Measurements from ENCODE around the gene FPR2. TPM values are rescaled to one million over a fixed set of nuclear protein-coding genes. Genes with fewer than 3 reads are reported as not detected.
"Not testable (repeated sequence)": the region's sequence is repeated elsewhere in the genome, so short reads cannot be mapped to it uniquely, and the experiment has no call there.

FPR2 gene
- total RNA-seq, 2 donors from 2014 or later = 0.97 TPM; not detected in 1

DNA sequence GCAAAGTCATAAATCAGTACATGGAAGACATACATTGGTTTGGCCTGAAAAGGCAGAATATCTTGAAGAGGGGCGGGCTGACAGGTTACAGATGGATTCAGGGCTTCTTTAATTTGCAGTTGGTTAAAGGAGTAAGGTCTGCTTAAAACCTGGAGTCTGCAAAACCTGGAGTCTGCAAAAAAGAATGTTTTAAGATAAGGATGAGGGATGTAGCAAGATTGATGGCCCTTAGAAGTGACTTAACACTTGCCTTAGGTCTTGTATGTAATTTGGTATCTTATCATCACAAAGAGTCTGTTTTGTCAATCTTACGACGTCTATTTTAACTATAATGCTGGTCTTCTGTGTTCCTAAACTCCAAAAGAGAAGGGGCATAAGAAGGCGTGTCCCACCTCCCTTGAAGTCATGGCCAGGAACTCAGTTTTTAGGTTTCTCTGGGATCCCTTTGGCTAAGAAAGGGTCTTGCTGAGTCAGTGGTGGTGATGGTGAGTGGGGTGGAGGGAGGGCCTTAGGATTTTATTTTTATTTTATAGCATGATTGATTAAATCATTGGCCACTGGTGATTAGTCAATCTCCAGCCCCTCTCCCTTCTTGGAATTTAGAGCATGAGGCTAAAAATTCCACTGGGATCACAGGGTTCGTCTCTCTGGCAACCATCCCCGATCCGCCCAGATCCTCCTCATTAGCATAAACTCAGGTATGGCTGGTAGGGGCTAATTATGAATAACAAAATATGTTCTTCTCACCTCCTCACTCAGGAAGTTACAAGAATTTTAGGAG, 27.0 kb upstream of the FPR2 start:
- Histone ChIP-seq H3K9me3 (no peaks in the 10 kb centered on the region), H3K27me3 (replicated peaks; ENCODE audit: insufficient read depth) (no peaks in the 10 kb centered on the region), H3K4me3 (no peak overlapping the region), H3K36me3 (no peaks in the 10 kb centered on the region), H3K4me1 (replicated peaks) (no peaks in the 10 kb centered on the region), H3K27ac (no peak overlapping the region)
- no peak for DNase-seq (ENCODE audit: low spot score)
- intact Hi-C loops (cut with DNase I) = no loop called here
- TF ChIP-seq, protein P1, sequence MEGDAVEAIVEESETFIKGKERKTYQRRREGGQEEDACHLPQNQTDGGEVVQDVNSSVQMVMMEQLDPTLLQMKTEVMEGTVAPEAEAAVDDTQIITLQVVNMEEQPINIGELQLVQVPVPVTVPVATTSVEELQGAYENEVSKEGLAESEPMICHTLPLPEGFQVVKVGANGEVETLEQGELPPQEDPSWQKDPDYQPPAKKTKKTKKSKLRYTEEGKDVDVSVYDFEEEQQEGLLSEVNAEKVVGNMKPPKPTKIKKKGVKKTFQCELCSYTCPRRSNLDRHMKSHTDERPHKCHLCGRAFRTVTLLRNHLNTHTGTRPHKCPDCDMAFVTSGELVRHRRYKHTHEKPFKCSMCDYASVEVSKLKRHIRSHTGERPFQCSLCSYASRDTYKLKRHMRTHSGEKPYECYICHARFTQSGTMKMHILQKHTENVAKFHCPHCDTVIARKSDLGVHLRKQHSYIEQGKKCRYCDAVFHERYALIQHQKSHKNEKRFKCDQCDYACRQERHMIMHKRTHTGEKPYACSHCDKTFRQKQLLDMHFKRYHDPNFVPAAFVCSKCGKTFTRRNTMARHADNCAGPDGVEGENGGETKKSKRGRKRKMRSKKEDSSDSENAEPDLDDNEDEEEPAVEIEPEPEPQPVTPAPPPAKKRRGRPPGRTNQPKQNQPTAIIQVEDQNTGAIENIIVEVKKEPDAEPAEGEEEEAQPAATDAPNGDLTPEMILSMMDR (IDR thresholded peaks at IDR 0.05) = no peak
- no peak for TF ChIP-seq POLR2AphosphoS5 (IDR thresholded peaks at IDR 0.05)
- TF ChIP-seq POLR2A (IDR thresholded peaks at IDR 0.05) = no peak
- WGBS = 67% methylated on average over 7 of the region's 7 CpGs

DNA sequence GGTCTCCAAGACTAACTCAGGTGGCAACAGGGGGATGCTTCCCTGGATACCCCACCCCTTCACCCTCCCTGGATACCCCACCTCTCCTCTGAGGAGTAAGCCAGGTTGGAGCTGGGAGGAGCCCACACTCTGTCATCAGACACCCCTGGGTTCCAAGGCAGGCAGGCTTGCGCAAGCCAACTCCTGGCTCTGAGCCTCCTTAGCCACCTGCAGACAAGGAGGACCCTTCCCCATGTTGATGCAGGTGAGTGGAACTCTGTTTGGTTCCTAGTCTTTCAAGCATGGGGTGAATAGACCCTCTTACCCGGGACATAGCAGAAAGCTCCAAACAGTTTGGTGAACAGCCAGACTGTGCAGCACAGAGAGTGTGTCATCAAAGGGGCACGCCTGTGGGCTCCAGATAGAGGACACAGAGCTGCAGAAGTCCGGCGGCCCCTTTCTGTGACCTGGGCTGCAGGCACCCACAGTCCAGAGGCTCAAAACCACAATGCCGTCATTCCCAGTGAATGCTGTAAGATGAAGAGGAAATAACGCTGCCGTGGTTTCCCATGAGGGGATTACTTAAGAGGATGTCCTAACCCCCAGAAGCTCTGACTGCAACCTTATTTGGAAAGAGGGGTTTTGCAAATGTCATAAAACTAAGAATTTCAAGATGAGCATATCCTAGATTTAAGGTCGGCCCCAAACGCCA, 25.1 kb upstream of the FPR2 start:
- H3K36me3 ChIP-seq = no peaks in the 10 kb centered on the region
- no peaks in the 10 kb centered on the region for H3K9me3 ChIP-seq
- intact Hi-C loops (cut with DNase I) = no loop called here
- WGBS = 84% methylated on average over 10 of the region's 10 CpGs
- TF ChIP-seq POLR2A (IDR thresholded peaks at IDR 0.05) = no peak
- no peak for TF ChIP-seq POLR2AphosphoS5 (IDR thresholded peaks at IDR 0.05)
- TF ChIP-seq, protein P1 (IDR thresholded peaks at IDR 0.05) = no peak
- H3K4me3 ChIP-seq = no peak overlapping the region
- no peak for DNase-seq (ENCODE audit: low spot score)
- H3K27me3 ChIP-seq (replicated peaks; ENCODE audit: insufficient read depth) = no peaks in the 10 kb centered on the region
- no peaks in the 10 kb centered on the region for H3K4me1 ChIP-seq (replicated peaks)
- no peak overlapping the region for H3K27ac ChIP-seq

DNA sequence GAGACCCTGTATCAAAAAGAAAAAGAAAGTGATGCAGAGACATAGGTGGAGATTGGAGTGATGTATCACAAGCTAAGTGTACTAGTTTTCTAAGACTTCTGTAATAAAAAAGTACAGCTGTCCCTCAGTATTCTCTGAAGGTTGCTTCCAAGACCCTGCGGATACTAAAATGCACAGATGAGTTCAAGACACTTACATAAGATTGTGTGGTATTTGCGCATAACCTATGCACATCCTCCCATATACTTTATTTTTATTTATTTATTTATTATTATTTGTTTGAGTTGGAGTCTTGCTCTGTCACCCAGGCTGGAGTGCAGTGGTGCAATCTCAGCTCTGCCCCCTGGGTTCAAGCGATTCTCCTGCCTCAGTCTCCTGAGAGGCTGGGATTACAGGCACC, 23.6 kb upstream of the FPR2 start:
- Histone ChIP-seq H3K9me3 (no peaks in the 10 kb centered on the region), H3K4me3 (no peak overlapping the region), H3K27me3 (replicated peaks; ENCODE audit: insufficient read depth) (no peaks in the 10 kb centered on the region), H3K36me3 (no peaks in the 10 kb centered on the region), H3K27ac (no peak overlapping the region), H3K4me1 (replicated peaks) (no peaks in the 10 kb centered on the region)
- intact Hi-C loops (cut with DNase I) = no loop called here
- DNase-seq (ENCODE audit: low spot score) = no peak
- WGBS = 92% methylated on average over 3 of the region's 3 CpGs
- TF ChIP-seq, protein P1 (IDR thresholded peaks at IDR 0.05) = no peak
- TF ChIP-seq POLR2A (IDR thresholded peaks at IDR 0.05) (no peak), POLR2AphosphoS5 (IDR thresholded peaks at IDR 0.05) (no peak)

DNA sequence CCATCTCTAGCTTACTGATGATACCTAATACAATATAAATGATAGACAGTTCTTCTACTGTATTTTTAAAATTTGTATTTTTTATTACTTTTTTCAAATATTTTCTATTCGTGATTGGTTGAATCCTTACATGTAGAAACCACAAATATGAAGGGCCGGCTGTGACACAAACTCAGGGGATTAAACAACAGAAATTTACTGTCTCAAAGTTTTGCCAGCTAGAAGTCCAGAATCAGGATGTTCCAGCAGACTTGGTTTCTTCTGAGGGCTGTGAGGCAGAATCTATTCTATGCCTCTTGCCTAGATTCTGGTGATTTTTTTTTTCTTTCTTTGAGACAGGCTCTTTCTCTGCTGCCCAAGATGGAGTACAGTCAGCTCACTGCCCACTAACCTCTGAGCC, 23.1 kb upstream of the FPR2 start:
- no peak overlapping the region for H3K27ac ChIP-seq
- no peaks in the 10 kb centered on the region for H3K36me3 ChIP-seq
- intact Hi-C loops (cut with DNase I) = no loop called here
- DNase-seq (ENCODE audit: low spot score) = no peak
- WGBS = 55% methylated on average over 2 of the region's 2 CpGs
- H3K4me1 ChIP-seq (replicated peaks) = no peaks in the 10 kb centered on the region
- TF ChIP-seq POLR2AphosphoS5 (IDR thresholded peaks at IDR 0.05) = no peak
- no peak overlapping the region for H3K4me3 ChIP-seq
- H3K27me3 ChIP-seq (replicated peaks; ENCODE audit: insufficient read depth) = no peaks in the 10 kb centered on the region
- H3K9me3 ChIP-seq = no peaks in the 10 kb centered on the region

DNA sequence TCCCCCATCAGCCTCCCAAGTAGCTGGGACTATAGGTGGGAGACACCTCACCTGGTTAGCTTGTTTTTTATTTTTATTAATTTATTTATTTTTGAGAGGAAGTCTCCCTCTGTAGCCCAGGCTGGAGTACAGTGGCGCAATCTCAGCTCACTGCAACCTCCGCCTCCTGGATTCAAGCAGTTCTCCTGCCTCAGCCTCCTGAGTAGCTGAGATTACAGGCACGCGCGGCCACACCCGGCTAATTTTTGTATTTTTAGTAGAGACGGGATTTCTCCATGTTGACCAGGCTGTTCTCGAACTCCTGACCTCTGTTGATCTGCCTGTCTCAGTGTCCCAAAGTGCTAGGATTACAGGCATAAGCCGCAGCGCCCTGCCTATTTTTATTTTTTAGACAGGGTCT, 22.5 kb upstream of the FPR2 start:
- DNase-seq (ENCODE audit: low spot score); H3K27me3 ChIP-seq (replicated peaks; ENCODE audit: insufficient read depth); H3K4me3 ChIP-seq; H3K9me3 ChIP-seq; intact Hi-C loops (cut with DNase I); H3K36me3 ChIP-seq; H3K4me1 ChIP-seq (replicated peaks); H3K27ac ChIP-seq: not testable (repeated sequence)
- 92% methylated on average over 10 of the region's 10 CpGs for WGBS
